ENCODE measurements around the gene CPO. TPM values are rescaled to one million over a fixed set of nuclear protein-coding genes. Genes with fewer than 3 reads are reported as not detected.
A peak's percentile ranks its signal among the peaks of the same experiment; 100 is the strongest.
"Not testable (repeated sequence)": the region's sequence is repeated elsewhere in the genome, so short reads cannot be mapped to it uniquely, and the experiment has no call there.

Gene CPO, protein sequence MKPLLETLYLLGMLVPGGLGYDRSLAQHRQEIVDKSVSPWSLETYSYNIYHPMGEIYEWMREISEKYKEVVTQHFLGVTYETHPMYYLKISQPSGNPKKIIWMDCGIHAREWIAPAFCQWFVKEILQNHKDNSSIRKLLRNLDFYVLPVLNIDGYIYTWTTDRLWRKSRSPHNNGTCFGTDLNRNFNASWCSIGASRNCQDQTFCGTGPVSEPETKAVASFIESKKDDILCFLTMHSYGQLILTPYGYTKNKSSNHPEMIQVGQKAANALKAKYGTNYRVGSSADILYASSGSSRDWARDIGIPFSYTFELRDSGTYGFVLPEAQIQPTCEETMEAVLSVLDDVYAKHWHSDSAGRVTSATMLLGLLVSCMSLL
- 0.89 TPM for total RNA-seq

DNA sequence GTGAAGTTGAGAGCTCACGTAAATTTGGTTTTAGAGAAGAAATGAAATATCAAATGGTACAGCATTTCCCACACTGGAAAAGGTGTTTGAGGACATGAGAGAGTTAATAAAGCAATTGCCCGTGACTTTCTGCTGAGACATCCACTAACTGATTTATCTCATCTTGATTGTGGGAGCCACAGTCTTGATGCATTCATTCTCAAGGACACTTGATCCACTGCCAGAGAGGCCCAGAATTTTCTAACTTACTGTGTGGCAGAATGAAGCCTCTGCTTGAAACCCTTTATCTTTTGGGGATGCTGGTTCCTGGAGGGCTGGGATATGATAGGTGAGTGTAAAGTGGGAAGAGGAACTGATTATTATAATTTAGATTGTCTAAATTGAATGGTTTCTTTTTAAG lies at the start of gene CPO:
TSS of gene CPO (plus strand) at position 179 of the 400 bp plus-strand sequence. CDS start at position 261, 82 bp downstream.
- no peak for DNase-seq

DNA sequence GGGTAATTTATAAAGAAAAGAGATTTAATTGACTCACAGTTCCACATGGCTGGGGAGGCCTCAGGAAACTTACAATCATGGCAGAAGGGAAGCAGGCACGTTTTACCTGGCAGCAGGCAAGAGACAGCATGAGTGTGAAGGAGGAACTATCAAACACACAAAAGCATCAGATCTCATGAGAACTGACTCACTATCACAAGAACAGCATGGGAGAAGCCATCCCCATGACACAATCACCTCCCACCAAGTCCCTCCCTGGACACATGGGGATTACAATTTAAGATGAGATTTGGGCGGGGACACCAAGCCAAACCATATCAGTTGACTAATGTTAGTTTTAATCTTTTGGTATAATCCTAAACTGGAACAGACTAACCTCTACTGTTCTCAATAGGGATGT lies 49.1 kb upstream of the CPO start:
- DNase-seq = no peak

DNA sequence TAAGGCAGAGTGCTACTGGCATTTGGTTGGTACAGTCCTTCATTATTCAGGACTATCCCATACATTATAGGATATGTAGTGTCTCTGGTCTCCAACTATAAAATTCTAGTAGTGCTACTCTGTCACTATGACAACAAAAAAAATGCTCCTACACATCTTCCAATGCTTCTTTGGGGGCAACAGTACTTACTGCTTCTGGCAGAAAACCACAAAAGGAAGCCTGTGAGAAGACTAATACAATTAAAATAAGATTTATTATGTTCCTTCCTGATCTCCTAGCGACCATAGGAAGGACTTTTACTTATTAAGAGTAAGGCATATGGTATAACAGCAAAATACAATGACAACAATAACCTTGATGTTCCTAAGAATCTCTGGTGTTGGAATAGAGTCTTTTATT lies 48.4 kb upstream of the CPO start:
- DNase-seq = no peak

DNA sequence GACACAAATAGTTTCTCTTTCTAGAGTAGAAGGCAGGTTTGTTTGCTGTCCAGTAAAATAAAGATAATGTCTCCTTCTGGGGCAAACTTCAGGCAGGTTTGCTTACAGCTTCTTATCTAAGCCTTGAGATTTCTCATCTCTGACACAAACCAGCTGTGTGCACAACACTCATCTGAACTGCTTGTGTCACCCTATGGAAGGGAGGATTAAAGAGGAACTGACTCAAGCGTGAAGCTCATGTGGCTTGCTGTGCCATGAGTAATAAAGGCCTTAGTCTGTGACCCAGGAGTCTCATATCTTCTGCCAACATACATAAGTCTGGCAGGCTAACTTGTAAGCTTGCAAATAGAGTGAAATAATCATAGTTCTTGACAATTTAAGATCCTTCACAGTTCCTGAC lies 24.2 kb upstream of the CPO start:
- peak; percentile 45 for DNase-seq

DNA sequence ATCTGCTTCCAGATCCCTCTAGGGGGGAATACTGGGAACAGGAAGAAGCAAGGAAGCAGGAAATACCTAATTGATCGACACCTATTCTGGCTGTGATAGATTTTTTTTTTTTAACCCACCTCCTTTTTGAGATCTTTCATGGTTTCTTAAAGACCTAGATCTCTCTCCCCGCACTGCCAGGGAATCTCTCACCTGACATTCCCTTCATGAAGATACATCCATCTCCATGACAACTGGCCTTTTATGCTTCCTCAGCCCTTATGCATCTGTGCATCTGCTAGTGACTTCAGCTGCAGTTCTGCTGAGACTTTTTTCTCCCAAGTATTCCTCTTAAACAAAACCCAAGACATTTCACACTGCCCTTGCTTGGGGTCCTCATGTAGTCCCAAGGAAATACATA lies 21.1 kb upstream of the CPO start:
- DNase-seq = no peak

DNA sequence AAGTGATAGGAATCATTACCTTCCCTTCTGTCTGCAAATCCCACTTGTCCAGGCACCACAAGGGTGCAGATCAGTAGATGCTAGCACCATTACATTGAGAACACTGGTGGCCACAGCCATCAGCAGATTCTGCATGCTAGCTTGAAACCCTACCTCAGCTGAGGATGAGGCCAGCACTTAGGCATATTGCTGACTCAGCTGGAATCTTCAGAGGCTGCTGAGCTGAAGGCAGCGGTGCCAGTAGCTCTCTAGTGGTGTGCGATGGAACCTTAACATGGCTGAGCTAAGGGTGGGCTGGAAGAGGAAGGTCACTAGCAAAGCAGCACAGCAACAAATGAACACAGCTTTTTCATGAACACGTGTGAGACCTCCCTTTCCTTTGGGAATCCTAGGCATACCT lies 19.0 kb upstream of the CPO start:
- DNase-seq = no peak

DNA sequence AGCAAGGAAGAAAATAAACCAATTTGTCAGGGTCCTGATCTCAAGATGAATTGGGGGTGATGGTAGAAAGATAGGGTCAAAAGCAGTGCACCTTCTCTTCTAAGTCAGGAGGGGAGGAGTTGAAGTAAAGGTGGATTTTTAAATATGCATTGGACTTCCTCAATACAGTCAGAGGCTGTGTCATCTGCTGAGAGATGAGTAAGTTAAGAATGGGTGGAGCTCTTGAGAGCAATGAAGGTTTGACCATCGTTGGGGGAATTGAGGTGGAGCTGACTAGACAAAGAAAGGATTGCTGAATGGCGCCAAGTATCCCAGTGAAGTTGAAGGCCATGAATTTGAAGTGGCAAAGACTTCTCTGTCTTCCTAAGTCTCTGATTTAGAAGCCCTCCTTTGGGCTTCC lies 18.4 kb upstream of the CPO start:
- DNase-seq = no peak

DNA sequence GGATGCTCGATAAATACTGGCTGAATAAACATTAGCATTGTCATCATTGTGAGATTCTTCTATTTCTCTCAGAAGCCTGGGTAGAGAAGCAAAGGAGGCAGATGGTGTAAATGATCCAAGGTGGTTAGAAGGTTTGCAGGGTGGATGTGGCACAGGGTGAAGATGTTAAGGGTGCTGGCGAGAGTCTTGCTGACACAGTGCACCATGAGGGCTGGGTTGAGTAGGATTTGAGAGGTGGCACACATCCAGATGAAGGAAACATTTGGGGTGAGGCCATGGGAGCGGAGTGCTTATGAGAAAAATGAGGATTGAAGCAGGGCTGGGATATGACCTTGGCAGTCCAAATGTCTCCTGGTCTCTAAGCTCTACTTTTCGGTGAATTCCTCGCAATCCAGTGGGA lies 17.8 kb upstream of the CPO start:
- no peak for DNase-seq

DNA sequence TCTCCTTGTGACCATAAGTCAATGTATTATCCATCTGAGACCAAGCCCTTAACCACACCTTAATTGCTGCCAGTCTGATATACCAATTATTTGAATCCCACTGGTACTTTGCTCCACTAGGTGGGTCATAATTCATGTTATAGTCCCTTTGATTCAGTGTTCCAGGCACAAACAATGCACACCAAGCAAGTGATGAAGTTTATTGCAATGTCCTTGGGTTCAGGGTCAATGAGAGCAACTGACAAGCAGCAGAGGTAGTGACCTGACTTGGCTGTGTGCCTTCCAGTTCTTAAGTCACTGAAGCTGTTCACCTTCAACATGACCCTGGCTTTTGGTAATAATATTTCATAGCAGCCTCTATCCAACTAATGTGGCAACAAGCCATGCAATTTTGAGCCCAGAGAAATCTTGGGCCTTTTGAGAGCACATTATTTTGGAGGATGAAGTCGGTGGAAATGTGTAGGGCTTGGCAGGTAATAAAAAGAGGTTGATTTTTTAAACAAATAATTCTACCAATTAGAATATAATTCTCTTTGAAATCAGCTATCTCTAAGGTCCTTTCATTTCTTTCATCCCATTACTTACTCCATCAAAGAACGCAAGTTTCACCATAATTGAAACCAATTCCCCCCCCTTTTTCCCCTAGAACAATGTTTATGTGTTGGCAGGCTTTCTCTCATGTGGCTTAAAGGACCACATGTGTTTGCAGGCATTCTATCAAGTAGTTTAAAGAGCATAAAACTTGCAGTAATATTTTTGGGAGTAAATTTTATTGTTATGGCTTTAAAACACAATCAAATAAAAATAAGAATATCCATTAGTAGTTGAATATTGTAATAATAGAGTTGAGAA lies 3.1 kb upstream of the CPO start:
- peak; percentile 83 for DNase-seq

DNA sequence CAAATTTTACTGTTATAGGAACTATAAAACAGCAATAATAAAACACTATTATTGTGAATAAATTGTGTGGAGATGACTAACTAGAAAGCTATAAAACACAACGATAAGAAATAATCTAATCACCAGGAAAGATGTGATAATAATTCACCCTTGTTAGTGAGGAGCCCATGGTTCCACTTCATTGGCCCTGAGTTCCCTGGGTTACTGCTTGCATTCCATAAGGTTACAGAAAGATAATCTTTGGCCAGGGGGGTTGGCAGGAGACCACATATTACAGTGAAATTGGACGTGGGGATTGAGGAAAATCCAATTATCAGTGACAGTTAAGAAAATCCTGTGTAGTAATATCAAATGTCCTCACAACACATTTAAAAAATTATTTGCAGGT lies 2.5 kb upstream of the CPO start:
- peak; percentile 63 for DNase-seq

DNA sequence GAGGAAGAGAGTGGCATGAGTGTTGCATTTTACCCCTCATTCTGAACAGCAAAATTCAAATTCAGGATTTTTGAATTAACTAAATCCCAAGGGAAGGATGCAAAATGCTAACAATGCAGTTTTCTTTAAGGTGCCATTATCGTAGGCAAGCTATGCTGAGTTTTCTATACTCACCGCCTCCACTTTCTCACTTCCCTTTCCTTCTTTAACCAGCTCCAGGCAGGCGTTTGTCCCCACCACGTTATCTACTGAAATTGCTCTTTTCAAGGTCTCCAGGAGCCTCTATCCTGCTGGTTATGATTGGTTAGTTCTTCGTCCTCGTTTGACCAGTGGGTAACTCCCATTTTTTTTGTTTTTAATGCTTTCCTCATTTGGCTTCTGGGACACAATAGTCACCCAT lies 1.8 kb upstream of the CPO start:
- no peak for DNase-seq

DNA sequence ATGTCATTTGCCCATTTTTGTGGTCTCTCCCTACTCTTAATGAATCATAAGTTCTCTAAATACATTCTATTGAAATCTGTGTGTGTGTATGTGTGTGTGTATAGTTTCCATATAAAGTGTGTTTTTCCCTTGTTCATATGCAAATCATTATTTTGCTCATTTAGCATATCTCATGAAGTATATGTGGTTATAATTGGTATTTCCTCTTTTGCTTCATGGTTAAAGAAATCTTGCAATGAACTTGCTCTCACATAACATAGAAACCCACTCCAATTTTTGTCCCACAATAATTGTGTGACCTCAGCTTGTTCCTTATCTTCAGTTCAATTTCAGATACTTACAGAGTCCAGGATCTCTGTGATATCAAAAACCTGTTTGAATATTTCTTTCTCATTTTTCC lies 1.2 kb downstream of the CPO start:
- no peak for DNase-seq

DNA sequence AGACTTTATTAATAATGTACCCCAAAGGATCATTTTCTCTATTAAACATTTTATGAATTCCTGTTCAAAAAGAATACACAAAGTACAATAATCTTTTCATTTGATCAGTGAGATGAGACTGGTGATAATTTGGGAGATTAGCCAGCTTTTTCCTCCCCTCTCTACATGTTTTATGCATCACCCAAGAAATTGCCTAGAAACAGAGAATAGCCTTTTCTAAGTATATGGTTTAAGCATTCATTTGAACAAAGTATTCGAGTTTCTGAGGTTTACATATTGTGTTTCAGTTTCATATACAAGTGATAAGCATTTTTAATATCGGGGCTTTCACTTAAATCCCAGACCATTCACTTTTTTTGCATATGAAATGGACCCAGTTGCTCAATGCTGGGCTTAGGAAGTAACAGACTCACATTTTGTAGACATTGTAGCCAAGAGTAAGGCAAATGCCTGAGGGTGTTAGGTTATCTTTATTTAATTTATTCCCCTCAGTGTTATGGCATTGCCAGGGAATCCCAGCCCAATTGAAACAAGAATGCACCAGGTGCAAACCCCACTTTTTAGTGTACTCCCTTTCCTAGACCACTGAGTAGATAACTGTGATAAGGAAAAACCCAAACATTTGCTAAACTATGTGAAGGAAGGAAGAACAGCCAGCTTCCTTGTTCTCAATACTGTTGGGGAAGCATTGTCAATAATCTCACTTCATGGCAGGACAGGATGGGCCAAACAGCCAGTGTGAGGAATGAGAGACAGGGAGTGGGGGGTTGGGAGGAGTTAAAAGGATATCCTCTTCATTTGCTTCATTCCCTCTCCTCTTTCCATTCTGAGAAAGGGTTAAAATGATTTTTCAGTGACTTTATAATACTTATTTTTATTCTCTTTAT lies 3.5 kb downstream of the CPO start:
- DNase-seq = no peak

DNA sequence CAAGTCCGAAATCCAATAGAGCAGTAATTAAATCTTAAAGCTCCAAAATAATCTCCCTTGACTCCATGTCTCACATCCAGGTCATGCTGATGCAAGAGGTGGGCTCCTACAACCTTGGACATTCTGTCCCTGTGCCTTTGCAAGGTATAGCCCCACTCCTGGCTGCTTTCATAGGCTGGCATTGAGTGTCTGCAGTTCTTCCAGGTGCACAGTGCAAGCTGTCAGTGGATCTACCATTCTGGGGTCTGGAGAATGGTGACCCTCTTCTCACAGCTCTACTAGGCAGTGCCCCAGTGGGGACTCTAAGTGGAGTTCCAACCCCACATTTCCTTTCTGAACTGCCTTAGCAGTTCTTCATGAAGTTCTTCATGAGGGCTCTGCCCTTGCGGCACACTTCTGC lies 14.1 kb downstream of the CPO start:
- not testable (repeated sequence) for DNase-seq

DNA sequence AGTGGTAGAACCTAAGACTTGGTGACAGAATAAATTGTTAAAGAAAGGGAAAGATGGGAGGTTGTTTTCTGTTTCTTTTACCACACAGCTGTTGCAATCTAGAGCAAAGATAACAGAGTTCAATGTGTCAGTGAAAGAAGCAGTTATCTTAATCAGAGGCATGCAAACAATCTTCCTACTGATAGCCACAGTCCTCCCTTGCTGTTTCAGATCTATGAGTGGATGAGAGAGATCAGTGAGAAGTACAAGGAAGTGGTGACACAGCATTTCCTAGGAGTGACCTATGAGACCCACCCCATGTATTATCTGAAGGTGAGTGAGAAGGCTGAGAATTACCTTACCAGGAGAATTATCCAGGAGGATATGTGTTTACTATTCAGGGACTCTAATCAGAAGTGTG lies 15.9 kb downstream of the CPO start:
- no peak for DNase-seq

DNA sequence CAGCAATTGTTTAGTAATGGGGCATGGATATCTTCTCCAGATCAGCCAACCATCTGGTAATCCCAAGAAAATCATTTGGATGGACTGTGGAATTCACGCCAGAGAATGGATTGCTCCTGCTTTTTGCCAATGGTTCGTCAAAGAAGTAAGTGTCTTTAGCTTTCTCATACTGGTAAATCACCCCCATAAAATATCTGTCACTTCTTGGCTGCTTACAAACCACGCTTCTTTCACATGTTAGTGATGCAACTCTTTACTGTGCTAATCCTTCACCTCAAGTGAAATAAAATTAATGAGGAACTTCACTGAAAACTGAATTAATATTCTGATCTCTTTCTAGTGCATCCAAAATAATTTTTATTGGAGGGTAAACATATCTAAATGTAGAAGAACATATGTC lies 18.9 kb downstream of the CPO start:
- peak; percentile 81 for DNase-seq

DNA sequence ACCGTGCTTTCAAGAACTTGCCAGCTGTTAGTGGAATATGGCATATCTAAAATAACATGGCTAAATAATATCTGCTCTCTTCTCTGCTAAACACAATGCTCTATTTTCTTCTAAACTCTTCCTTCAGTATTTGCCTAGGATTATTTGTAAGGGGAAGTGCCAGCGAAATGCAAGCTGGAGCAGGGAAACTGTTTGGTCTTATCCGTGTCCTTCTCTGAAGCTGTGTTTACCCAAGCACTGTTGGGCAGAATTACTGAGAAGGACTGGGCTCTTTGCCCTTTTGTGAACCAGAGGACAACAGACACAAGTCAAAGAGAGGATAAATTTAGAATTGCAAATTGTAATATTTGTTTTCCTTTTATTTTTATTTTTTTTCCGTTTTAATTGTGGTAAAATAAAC lies 23.6 kb downstream of the CPO start:
- no peak for DNase-seq

DNA sequence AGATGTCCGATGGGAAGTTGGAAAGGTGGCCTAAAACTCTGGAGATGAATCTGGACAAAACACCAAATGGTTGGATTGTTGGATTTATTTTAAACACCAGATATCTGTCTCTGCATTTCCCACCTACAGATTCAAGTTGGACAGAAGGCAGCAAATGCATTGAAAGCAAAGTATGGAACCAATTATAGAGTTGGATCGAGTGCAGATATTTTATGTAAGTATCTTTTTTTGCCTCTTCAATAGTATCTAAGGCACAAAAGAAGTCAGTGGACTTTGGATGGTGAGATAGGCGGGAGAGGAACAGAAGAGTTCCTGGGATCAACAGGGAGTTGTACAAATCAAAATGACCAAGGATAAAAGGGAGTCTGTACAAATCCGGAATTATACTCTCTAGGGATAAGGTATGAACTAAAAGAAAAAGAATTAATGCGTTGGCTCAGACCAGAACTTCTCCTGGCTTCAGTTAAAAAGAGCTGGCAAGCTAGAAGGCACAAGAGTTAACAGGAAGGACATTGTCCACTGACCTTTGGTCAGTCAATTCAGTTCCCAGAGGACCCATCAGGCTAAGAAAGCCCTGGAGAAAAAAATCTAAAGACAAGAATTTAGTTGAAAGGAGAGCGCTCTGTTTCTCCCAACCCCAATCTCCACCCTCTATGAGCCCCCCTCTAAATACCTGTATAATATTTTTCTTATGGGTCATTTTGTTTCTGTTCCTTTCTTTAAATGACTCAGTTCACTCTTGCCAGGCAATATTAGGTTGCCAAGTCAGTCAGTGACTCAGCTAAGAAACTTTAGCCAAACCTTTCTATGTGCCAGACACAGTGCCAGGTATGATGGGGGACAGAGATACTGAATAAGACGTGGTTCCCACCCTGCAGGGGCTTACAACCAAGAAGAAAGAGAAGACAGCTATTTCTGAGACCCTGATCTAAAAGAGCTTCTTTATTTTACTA lies 29.1 kb downstream of the CPO start:
- peak; percentile 81 for DNase-seq

DNA sequence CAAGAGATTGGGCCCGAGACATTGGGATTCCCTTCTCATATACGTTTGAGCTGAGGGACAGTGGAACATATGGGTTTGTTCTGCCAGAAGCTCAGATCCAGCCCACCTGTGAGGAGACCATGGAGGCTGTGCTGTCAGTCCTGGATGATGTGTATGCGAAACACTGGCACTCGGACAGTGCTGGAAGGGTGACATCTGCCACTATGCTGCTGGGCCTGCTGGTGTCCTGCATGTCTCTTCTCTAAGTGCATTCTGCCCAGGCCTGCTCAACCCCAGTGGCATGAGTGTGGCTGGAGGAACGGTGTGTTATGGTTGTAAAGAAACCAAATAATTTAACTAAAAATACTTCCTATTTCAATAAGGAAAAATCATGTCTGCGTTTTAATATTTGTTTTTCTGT lies 29.9 kb downstream of the CPO start:
- DNase-seq = no peak

DNA sequence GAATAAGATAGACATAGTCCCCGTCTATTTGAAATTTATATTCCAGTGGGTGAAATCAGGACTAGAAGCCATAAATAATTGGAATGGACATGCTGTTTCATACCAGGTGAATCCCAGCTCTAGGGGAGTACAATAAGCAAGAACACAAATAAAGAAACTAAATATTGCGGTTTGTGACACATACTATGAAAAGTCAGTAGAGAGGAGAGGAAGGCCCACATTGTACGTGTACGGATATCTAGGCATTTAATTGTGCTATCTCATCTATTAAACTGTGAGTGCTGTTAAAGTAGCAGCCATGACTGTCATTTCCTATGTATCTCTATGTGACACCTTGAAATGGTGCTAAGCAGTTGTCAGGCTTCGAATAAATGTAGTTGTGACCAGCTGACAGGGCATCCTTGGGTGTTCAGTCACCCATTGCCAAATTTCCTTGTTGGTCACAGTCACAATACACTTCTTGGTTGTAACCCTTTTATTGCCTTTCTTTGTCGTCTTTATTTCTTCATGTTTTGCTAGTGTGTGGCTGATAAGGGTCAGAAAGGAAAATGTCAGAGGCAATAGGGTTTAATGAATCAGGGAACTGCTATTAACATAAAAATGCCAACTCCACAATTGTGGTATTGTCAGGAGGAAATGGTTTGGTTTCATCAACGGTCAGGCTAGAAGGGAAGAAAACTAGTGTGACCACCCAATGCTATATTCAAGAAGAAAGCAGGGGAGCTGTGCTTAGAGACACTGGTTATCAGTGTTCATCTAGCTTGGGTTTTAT lies 31.5 kb downstream of the CPO start:
- DNase-seq = no peak

DNA sequence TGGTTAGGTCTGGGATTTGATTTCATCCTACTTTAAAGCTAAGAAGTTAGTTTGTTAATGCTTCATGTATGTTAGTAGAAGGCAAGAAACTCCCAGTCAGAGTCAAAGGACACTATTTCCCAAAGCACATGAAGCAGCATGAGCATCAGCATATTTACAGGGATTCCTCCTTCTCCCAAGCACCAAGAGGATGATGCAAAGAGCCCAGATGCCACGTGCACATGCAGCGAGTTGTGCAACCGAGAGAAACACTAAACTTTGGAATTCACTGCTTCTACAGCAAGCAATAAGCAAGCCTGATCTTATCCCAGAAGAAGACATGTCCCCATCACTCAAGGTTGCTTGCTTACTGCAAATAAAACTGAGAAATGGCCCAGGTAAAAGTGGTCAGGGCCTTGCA lies 32.5 kb downstream of the CPO start:
- peak; percentile 49 for DNase-seq

Data from skin of body (tissue), 2 donors.